Measurements from ENCODE around the gene PPL. TPM values are rescaled to one million over a fixed set of nuclear protein-coding genes. Genes with fewer than 3 reads are reported as not detected.

Gene PPL
- total and polyA plus RNA-seq, 2 donors: 10.1 to 55.0 TPM

- Histone ChIP-seq H3K36me3 (ENCODE audit: insufficient read depth) (no peaks in the 10 kb centered on the region), H3K27ac (ENCODE audit: low read depth) (peak overlapping the region; percentile 11), H3K4me3 (ENCODE audit: low read depth, low read length) (no peak overlapping the region), H3K4me1 (ENCODE audit: insufficient read depth) (no peaks in the 10 kb centered on the region)
- 54% methylated on average over 13 of the region's 13 CpGs for WGBS
- no peak for DNase-seq (ENCODE audit: extremely low spot score)
These were observed 18.1 kb downstream of the PPL start for GRCh38 chr16:4918781-4919251.

GRCh38 chr16:4917117-4917516, 19.8 kb downstream of the PPL start:
- no peak for DNase-seq (ENCODE audit: extremely low spot score)
- no peak overlapping the region for H3K27ac ChIP-seq (ENCODE audit: low read depth)
- 31% methylated on average over 4 of the region's 4 CpGs for WGBS
- no peak overlapping the region for H3K4me3 ChIP-seq (ENCODE audit: low read depth, low read length)
- H3K36me3 ChIP-seq (ENCODE audit: insufficient read depth): no peaks in the 10 kb centered on the region
- no peaks in the 10 kb centered on the region for H3K4me1 ChIP-seq (ENCODE audit: insufficient read depth)

- no peak overlapping the region for H3K27ac ChIP-seq (ENCODE audit: low read depth)
- WGBS: 81% methylated on average over 11 of the region's 11 CpGs
- no peak overlapping the region for H3K4me3 ChIP-seq (ENCODE audit: low read depth, low read length)
- no peaks in the 10 kb centered on the region for H3K4me1 ChIP-seq (ENCODE audit: insufficient read depth)
- no peak for DNase-seq (ENCODE audit: extremely low spot score)
- H3K36me3 ChIP-seq (ENCODE audit: insufficient read depth): no peaks in the 10 kb centered on the region
These were observed 21.7 kb downstream of the PPL start for GRCh38 chr16:4915226-4915761.

- H3K36me3 ChIP-seq (ENCODE audit: insufficient read depth): no peaks in the 10 kb centered on the region
- no peaks in the 10 kb centered on the region for H3K4me1 ChIP-seq (ENCODE audit: insufficient read depth)
- H3K27ac ChIP-seq (ENCODE audit: low read depth): no peak overlapping the region
- no peak for DNase-seq (ENCODE audit: extremely low spot score)
- H3K4me3 ChIP-seq (ENCODE audit: low read depth, low read length): no peak overlapping the region
- WGBS: 91% methylated on average over 7 of the region's 7 CpGs
These were observed 22.3 kb downstream of the PPL start for GRCh38 chr16:4914528-4915225.

GRCh38 chr16:4913774-4914525, 23.0 kb downstream of the PPL start:
- Histone ChIP-seq H3K4me1 (ENCODE audit: insufficient read depth) (no peaks in the 10 kb centered on the region), H3K36me3 (ENCODE audit: insufficient read depth) (no peaks in the 10 kb centered on the region), H3K4me3 (ENCODE audit: low read depth, low read length) (no peak overlapping the region), H3K27ac (ENCODE audit: low read depth) (no peak overlapping the region)
- WGBS: 91% methylated on average over 15 of the region's 15 CpGs
- no peak for DNase-seq (ENCODE audit: extremely low spot score)

GRCh38 chr16:4913130-4913773, 23.7 kb downstream of the PPL start:
- Histone ChIP-seq H3K27ac (ENCODE audit: low read depth) (no peak overlapping the region), H3K36me3 (ENCODE audit: insufficient read depth) (no peaks in the 10 kb centered on the region)

GRCh38 chr16:4911970-4912386, 25.0 kb downstream of the PPL start:
- no peak for DNase-seq (ENCODE audit: extremely low spot score)
- 62% methylated on average over 6 of the region's 6 CpGs for WGBS

More at GRCh38 chr16:4913130-4913773, 23.7 kb downstream of the PPL start:
- WGBS: 81% methylated on average over 7 of the region's 7 CpGs
- Histone ChIP-seq H3K4me1 (ENCODE audit: insufficient read depth) (no peaks in the 10 kb centered on the region), H3K4me3 (ENCODE audit: low read depth, low read length) (no peak overlapping the region)
- DNase-seq (ENCODE audit: extremely low spot score): no peak

GRCh38 chr16:4910828-4911227, 26.1 kb downstream of the PPL start:
- no peak overlapping the region for H3K27ac ChIP-seq (ENCODE audit: low read depth)
- no peak for DNase-seq (ENCODE audit: extremely low spot score)
- 89% methylated on average over 12 of the region's 12 CpGs for WGBS

More at GRCh38 chr16:4911970-4912386, 25.0 kb downstream of the PPL start:
- Histone ChIP-seq H3K4me3 (ENCODE audit: low read depth, low read length) (no peak overlapping the region), H3K36me3 (ENCODE audit: insufficient read depth) (no peaks in the 10 kb centered on the region), H3K27ac (ENCODE audit: low read depth) (no peak overlapping the region), H3K4me1 (ENCODE audit: insufficient read depth) (no peaks in the 10 kb centered on the region)

GRCh38 chr16:4909825-4910224, 27.1 kb downstream of the PPL start:
- no peak overlapping the region for H3K4me3 ChIP-seq (ENCODE audit: low read depth, low read length)
- H3K27ac ChIP-seq (ENCODE audit: low read depth): no peak overlapping the region
- no peaks in the 10 kb centered on the region for H3K4me1 ChIP-seq (ENCODE audit: insufficient read depth)
- DNase-seq (ENCODE audit: extremely low spot score): no peak
- WGBS: 91% methylated on average over 7 of the region's 7 CpGs
- H3K36me3 ChIP-seq (ENCODE audit: insufficient read depth): no peaks in the 10 kb centered on the region

More at GRCh38 chr16:4910828-4911227, 26.1 kb downstream of the PPL start:
- no peaks in the 10 kb centered on the region for H3K4me1 ChIP-seq (ENCODE audit: insufficient read depth)
- H3K36me3 ChIP-seq (ENCODE audit: insufficient read depth): no peaks in the 10 kb centered on the region
- no peak overlapping the region for H3K4me3 ChIP-seq (ENCODE audit: low read depth, low read length)

- 88% methylated on average over 5 of the region's 5 CpGs for WGBS
- no peak for DNase-seq (ENCODE audit: extremely low spot score)
- H3K4me1 ChIP-seq (ENCODE audit: insufficient read depth): no peaks in the 10 kb centered on the region
- H3K4me3 ChIP-seq (ENCODE audit: low read depth, low read length): no peak overlapping the region
- H3K27ac ChIP-seq (ENCODE audit: low read depth): no peak overlapping the region
- H3K36me3 ChIP-seq (ENCODE audit: insufficient read depth): no peaks in the 10 kb centered on the region
These were observed 28.0 kb downstream of the PPL start for GRCh38 chr16:4908854-4909401.

- H3K27ac ChIP-seq (ENCODE audit: low read depth): no peak overlapping the region
- H3K4me1 ChIP-seq (ENCODE audit: insufficient read depth): no peaks in the 10 kb centered on the region
- DNase-seq (ENCODE audit: extremely low spot score): no peak
- H3K4me3 ChIP-seq (ENCODE audit: low read depth, low read length): no peak overlapping the region
- H3K36me3 ChIP-seq (ENCODE audit: insufficient read depth): no peaks in the 10 kb centered on the region
- WGBS: 84% methylated on average over 14 of the region's 14 CpGs
These were observed 31.9 kb downstream of the PPL start for GRCh38 chr16:4904942-4905615.

- 84% methylated on average over 16 of the region's 16 CpGs for WGBS
- no peak for DNase-seq (ENCODE audit: extremely low spot score)
- no peaks in the 10 kb centered on the region for H3K4me1 ChIP-seq (ENCODE audit: insufficient read depth)
- H3K36me3 ChIP-seq (ENCODE audit: insufficient read depth): no peaks in the 10 kb centered on the region
- no peak overlapping the region for H3K27ac ChIP-seq (ENCODE audit: low read depth)
- H3K4me3 ChIP-seq (ENCODE audit: low read depth, low read length): no peak overlapping the region
These were observed 32.6 kb downstream of the PPL start for GRCh38 chr16:4904108-4904941.

All from urinary bladder (tissue), 4 donors.